GM20431 (cell line): Measurements from ENCODE around the gene IL25.
"Not testable (repeated sequence)": the region's sequence is repeated elsewhere in the genome, so short reads cannot be mapped to it uniquely, and the experiment has no call there.

Experiments
- in situ Hi-C: fragments of 300-500 bp; cut with MseI, MboI; formaldehyde crosslinking; loops from one replicate; pipeline ENCODE4 v1.15.0; 2020; ENCODE audit warnings: low sequenced_read_pairs; ENCODE audit not compliant: unreplicated experiment

The IL25 gene

DNA sequence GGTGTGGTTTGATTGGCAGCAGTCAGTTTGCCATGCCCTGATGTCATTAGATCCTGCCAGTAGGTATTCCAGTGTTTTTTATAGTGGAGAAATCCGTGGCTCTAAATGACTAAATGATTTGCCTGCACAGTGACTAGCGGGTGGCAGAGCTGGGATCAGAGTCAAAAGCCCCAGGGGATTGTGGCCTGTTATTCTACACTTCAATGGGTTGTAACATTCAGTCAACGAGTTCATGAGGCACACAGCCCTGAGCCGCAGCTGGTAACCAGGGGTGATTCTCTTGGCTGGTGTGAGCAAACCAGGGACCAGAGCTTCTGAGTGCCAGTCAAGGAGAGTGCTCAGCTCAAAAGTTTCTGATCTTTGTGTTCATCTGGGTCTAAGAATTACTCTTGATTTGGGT is 33.6 kb downstream of the IL25 start:
- in situ Hi-C loops, result no loop called here

GRCh38 chr14:23406725-23407355 is 34.2 kb downstream of the IL25 start:
- in situ Hi-C loops, result no loop called here

DNA sequence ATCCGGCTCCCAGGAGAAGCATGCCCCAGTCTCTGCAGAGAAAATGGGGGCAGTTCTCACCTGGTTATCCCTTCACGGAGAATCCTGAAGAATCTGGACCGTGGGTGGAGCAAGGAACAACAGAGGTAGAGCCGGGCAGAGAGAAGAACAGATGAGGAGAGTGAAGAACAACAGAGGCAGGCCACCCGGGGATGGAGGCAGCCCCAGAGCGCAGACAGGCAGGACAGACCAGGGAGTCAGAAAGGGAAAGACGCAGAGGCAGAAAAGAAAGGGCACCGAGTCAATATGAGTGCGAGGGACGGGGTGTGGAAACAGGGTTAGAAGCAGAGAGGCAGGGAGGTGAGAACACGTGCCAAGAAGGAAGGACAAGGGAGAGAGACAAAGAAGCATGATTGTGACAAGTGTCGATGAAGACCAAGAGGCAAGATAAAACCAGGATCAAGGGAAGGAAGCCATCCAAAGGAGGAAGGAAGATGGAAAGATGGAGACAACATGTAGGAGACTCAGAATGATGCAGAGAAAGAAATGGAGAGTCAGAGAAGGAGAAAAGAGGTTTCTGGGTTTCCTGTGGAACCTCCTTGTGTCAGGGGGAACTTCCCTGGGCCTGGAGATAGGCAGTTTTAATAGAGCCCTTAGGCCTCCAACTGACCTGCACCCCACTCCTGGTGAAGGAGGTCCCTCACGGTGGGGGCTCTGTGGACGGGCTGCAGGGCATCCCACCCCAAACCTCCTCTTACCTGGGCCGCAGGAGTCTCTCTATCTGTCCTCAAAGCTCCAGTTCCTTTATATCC is 35.1 kb downstream of the IL25 start, which contains the start of gene MYH6:
Gene MYH6 (minus strand): TSS at position 758 of the 791 bp plus-strand sequence. CDS start 1,050 bp downstream, outside the sequence.
- in situ Hi-C loops, result no loop called here

DNA sequence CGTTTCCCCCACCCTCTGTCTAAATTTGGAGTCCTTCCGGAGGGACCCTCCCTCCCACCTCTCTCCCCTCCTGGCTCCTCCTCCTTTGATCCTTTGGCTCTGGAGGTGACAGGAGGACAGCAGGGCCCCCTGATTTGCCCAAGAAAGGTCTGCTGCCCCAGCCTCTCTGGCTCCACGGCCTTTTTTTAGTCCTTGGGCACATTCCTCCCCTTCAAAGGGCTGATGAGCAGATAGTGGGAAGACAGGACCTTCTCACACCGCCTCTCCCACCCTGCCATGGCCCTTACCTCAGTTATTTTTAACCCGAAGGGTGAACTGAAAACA is 35.7 kb downstream of the IL25 start:
- in situ Hi-C loops, result no loop called here

DNA sequence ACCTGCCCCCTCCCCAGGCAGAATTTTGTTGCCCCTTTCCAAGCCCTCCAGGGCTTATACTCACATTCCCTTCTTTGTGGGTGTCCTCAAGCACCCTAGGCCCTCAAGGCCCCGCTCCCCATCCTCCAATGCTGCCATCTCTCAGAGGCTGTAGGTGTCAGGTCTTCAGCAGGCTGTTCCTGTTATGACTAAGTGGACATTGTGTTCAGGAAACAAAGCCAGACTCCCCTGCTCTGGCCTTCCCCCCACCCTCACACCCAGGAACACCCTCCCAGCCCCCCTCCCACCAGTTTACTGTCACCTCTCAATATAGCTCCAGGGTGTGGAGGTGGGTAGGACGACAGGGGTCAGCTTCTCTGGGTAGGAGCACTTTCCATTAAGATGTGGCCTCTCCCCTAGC is 36.9 kb downstream of the IL25 start:
- in situ Hi-C loops, result no loop called here

DNA sequence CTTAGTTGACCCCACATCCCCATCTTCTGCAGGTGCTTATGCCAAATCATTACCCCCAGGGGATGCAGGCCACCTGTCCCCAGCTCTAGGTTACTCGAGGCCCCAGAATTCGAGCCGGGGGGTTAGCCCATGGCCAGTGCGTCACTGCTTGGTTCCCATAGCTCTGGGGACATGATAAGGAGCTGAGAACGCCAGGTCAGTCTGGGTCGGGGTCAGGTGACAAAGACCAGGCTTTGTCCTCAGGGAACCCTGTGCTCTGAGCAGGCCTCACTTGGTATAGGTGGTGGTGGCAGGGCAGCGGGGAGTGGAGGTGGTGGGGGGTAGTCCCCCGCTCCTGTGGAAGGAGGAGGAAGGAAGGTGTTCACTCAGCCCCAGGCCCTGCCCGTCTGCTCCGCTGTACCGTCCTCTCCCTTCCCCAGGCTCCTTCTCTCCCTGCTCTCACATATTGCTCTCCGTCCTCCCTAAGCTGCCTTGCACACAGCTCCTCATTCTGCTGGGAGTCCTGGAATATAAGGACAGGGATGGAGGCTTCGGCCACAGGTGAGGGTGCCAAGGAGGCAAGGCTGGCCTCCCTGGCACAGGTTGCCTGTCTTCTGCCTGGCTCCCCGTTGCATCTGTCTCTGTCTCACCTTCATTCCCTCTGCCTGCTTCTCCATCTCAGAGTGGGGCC is 37.5 kb downstream of the IL25 start:
- in situ Hi-C loops, result no loop called here

DNA sequence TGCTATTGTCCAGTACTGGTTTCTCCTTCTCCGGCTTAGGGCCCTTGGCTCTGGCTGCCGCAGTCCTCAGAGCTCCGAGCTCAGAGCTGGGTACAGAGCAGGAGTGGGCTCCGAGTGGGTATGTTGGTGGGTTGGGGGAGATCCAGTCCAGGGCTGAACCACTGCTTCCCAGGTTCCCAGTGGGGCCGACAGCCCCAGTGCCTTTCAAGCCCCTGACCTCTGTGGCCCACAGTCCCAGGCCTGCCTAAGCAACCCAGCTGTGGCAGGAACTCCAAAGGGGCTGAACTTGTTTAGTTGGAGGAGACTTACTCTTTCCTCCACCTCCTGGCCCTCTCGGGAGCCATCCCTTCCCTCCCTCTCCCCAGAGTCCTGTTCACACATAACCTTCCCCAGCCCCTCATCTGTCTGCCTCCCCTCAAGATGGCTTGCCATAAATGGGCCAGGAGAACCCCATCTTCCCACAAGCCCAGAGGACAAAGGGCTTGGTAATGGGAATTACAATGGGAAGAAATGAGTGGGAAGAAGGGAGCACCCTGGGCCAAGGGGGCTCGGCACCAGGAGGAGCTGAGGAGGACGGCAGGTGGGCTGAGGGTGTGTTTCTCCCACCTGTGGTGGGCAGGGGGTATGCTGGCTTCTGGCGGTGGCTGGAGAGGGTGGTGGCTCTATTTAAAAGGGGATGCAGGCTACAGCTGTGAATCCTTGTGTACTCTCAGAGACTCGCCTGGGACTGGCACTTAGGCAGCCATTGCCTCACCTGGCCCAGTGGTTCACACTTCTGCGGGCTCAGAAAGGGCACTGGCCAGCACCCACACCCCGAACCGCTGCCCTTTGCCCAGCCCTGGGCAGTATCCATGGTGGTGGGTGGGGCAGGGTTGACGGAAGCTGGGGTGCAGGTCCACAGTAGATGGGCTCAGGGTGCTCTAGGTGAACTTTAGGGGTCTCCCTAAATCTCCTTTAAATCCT is 39.2 kb downstream of the IL25 start:
- in situ Hi-C loops, result no loop called here

GRCh38 chr14:23413681-23414080 is 41.1 kb downstream of the IL25 start:
- in situ Hi-C loops, result no loop called here

DNA sequence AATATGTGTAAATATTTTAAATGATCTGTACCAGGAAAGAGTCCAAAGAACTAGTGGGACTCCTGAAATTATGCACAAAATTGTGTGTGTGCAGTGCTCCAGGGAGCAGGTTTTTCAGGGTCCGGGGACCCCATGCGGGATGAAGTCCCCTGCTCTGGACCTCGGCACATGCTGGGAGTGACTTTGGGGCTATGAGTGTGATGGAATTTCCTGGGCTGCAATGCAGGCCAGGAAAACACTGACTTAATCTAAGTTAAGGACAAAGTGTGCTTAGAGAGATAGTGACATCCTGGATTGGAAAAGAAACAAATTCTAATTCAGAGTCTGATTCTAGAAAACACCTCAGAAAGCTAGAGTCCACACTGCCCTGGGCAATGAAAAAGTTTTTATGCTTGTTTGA is 41.6 kb downstream of the IL25 start:
- in situ Hi-C loops, result no loop called here

- in situ Hi-C loops, result no loop called here
Measured at GRCh38 chr14:23414906-23415820, 42.6 kb downstream of the IL25 start.

DNA sequence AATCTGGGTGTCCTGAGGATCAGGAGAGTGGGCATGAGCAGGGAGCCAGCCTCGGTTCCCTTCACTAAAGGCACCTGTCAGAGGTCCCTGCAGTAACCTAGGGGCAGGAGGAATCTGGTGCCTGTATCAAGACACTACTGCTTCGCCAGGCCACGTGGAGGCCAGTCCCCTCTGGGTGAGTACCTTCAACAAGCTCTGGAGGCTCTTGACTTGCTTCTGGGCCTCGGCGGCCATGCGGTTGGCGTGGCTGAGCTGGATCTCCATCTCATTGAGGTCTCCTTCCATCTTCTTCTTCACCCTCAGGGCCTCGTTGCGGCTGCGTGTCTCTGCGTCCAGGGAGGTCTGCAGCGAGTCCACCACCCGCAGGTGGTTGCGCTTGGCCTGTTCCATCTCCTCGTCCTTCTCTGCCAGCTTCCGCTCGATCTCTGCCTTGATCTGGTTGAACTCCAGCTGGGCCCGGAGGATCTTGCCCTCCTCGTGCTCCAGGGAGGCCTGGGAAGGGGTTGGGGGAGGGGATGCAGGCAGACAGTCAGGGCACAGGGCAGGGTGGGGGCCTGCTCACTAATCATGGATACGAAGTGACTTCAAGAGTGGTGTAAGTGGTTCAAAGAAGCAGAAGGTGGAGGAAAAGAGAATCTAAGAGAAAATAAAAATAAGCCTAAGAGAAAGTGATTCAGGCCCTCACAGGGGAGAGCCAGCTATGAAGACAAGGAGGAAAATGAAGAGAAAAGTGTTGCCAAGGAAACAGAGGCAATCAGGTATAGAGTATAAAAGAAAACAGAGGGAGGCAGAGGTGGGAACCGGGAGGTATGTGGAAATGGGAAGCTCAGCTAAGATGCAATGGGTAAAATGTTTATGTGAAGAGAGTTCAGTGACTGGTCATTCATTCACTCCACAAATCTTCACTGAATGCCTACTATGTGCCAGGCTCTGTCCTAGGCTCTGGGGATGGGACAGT is 43.5 kb downstream of the IL25 start:
- in situ Hi-C loops, result no loop called here

GRCh38 chr14:23416801-23417200 is 44.2 kb downstream of the IL25 start:
- in situ Hi-C loops, result no loop called here

DNA sequence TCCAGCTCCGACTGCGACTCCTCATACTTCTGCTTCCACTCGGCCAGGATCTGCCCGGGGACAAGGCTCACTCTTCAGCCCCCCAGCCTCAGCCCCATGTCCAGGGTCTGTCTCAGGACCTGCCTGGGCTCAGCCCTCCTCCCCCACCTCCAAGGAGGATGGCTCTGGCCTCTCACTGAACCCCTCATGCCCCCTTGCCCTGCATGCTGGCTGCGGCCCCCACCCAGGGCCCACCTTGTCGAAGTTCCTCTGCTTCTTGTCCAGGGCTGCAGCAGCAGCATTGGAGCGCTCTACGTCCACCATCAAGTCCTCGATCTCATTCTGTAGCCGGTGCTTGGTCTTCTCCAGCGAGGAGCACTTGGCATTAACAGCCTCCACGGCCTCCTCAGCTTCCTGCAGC is 44.7 kb downstream of the IL25 start:
- in situ Hi-C loops, result not testable (repeated sequence)

DNA sequence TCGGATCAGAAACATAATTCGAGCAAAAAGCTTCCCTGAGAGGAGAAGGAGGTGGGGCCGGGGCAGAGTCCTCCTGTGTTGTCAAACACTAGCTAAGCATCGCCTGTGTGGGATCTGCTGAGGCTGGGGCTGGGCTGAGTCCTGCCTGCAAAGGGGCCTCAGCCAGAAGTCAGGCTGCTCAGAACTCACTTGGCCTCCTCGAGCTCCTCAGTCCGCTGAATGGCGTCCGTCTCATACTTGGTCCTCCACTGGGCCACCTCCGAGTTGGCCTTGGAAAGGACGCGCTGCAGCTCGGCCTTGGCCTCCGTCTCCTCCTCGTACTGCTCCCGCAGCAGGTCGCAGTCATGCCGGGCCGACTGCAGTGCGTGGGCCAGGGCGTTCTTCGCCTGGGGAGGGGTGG is 45.4 kb downstream of the IL25 start:
- in situ Hi-C loops, result no loop called here

DNA sequence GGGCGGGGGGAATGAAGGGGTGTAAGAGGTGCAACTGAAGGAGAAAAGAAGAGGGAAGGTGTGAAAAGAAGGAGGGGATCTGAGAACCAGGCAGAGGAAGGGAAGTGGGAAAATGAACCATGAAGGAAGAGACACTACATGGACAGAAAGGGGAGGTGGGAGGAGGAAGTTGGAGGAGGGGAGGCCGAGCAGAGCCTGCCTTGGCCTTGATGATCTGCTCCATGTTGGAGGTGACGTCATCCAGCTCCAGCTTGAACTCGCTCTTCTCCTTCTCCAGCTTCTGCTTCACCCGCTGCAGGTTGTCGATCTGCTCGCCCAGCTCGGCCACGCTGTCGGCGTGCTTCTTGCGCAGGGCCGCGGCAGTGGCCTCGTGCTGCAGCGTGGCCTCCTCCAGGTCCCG is 47.0 kb downstream of the IL25 start:
- in situ Hi-C loops, result not testable (repeated sequence)

DNA sequence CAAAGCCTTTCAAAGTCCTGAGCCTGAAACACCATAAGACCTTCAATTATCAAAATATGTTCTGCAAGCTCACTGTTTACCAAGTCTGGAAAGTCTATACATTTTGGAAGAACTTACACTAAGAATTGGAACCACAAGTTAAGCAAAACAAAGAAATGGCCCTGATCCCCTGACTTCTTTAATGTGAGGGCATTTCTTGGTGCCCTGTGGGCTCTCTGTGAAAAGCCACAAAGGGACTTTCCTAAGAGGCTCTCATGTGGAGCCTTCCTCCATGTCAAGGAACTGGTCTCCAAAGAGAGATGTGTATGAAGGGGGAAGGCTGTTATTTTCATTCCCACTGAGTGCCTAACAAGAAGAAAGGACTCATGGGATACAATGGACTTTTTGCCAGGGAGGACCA is 49.0 kb downstream of the IL25 start:
- in situ Hi-C loops, result no loop called here

- in situ Hi-C loops, result no loop called here
Measured at GRCh38 chr14:23423657-23424056, 51.0 kb downstream of the IL25 start.

- in situ Hi-C loops, result no loop called here
Measured at GRCh38 chr14:23425169-23425568, 52.6 kb downstream of the IL25 start.
